Activated naive CD8-positive, alpha-beta T cell treated with anti-CD3 and anti-CD28 coated beads, Interleukin-2, amount 50 U/mL, for 16 hours (primary cell): Measurements from ENCODE around the gene SYNE3.

Experiments used
- DNase-seq: peaks from one replicate; pipeline ENCODE4 v3.0.0-alpha.2; 2020; ENCODE audit warnings: low read depth, low spot score

Gene SYNE3

DNA sequence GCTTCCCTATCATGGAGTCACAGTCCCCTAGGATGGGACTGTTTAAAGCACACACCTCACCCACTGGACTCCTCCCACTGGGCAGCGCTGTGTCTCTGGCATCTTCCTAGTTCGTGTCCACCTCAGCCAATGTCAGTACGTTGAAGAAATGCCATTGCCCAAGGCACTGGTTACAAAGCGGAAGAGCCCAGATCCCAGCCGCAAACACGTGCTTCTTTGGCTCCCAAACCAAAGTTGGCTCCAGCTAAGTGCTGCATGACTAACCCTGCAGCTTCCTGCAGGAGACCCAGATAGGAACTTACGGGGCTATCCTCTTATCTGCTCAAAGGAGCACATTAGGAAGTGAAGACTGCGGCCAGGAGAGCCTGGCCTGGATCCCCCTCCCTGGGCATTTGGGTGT lies 9.3 kb downstream of the SYNE3 start:
- no peak for DNase-seq

- DNase-seq, result no peak
These were observed 11.3 kb downstream of the SYNE3 start for GRCh38 chr14:95505030-95505589.

GRCh38 chr14:95504135-95505029 lies 12.1 kb downstream of the SYNE3 start:
- DNase-seq, result no peak

DNA sequence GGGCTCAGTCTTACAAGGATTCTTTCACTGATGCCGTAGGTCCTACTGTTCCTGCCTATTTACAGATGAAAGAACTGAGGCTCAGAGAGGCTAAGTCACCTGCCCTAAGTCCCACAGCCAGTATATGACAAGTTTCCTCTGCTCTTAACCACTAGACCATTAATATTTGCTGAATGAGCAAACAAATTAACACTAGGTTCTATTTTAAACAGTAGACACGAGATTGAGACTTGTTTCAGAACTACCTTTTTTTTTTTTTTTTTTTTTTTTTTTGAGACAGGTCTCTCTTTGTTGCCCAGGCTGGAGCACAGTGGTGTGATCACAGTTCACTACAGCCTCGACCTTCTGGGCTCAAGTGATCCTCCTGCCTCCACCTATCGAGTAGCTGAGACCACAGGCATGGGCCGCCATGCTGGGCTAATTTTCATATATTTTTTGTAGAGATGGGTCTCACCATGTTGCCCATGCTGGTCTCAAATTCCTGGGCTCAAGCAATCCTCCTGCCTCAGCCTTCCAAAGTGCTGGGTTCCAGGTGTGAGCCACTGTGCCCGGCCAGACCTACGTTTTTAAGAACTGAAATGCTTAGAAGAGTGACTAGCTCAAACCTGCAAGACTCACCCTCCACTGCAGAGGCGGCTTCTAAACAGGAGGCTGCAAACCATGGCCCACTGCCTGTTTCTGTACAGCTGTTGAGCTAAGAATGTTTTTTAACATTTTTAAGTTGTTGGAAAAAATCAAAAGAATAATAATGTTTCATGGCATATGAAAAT lies 12.9 kb downstream of the SYNE3 start:
- no peak for DNase-seq

DNA sequence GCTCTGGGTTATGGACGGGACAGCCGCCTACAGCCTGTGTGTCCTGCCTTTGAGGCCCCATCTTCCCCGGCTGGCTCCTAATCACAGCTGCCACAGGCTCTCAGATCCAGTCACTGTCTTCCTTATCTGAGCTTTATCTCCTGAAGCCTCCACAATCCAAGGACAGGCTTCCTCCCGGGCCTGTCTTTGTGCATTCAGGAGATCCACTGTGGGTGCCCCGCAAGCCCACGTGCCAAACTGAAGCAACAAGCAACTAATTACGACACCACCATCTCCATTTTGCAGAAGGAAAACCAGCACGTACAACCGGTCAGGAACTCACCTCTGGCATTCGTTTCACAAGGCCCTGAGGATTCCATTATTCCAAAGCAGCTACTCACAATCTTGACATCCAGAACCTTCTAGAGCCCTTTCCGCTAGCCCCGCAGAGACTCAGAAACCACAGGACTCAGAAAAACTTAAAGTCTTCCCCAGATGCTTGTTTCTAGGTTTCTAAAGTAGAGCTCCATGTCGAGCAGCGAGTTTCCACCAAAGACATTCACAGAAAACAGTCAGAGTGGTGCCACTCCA lies 14.0 kb downstream of the SYNE3 start:
- no peak for DNase-seq

DNA sequence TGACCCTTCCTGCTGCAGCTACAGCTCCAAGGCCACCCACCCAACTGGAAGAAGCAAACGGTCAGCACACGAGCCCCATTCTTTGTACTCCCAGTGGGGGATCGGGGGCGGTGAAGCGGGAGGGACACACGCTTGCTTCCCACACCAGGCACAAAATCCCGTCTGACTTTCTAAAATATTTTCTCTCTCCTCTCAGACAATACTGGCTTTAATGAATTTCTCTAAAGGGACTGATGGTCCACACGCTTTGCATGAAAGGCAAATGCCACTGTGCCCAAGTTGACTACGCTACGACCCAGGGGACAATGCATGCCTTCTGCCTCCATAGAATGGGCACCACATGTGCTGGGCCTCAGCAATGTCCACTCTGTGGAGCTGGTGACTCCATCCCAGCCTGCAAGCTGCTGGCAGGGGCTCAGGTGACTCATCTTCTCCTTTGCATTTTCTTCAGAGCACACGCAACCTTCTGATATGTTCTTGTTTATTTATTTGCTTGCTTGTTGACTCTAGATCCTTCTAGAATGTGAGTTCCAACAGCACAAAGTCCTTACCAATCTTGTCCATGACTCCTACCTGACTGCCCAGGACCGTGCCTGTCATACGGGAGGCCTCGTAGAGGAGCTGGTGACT lies 15.6 kb downstream of the SYNE3 start:
- no peak for DNase-seq

DNA sequence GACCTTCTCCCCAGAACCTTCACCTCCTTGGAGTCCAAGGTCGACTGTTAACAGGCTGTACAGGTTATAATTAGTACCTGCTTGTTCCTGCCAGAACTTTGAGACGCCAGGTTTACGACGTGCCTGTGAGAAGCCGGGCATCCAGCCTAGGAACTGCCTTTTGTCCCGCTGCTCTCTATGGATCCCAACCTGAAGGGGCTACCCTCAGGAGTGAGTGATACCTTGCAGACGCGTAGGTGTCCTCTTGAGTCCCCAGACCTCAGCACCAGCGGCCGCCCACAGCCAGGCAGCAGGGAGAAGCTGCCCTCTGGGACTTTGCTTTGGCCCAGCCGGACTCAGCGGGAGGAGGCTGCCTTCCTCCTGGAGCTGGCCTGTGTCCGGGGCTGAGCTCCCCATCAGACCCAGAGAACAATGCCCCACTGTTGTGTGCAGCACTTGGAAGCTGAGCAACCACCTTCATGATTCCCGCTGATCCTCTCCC lies 16.2 kb downstream of the SYNE3 start:
- no peak for DNase-seq

GRCh38 chr14:95499354-95499750 lies 17.1 kb downstream of the SYNE3 start:
- DNase-seq, result no peak

GRCh38 chr14:95498622-95499353 lies 17.7 kb downstream of the SYNE3 start:
- no peak for DNase-seq

- no peak for DNase-seq
These were observed 18.9 kb downstream of the SYNE3 start for GRCh38 chr14:95497561-95498011.

GRCh38 chr14:95496690-95497259 lies 19.7 kb downstream of the SYNE3 start:
- DNase-seq, result no peak

DNA sequence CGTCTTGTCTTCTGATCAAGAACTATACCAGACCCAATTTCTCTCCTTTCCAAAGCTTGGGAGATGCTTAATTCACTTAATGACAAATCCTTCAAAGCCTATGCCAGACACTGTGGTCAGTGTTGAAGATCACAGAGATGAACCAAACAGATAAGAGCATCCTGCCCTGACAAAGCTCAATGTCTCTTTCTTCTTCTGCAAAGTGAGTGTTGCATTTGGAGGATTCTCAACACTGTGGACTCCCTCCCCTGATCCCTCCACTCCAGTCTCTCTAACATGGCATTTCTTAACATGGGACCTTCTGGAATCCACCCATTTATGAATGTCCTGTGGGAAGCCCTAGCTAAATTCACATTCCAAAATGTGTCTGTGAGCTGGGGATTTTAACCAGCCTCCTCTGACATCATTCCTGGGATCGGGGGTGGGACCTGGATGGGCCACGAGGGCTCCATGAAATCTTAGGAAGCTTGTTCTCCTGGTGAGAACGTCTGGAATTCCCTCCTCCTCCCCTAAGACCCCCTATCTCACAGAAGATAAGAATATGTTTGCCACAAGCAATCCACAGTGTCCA lies 20.3 kb downstream of the SYNE3 start:
- DNase-seq, result no peak

- DNase-seq, result no peak
These were observed 20.9 kb downstream of the SYNE3 start for GRCh38 chr14:95495538-95496025.

- no peak for DNase-seq
These were observed 21.4 kb downstream of the SYNE3 start for GRCh38 chr14:95495076-95495475.

DNA sequence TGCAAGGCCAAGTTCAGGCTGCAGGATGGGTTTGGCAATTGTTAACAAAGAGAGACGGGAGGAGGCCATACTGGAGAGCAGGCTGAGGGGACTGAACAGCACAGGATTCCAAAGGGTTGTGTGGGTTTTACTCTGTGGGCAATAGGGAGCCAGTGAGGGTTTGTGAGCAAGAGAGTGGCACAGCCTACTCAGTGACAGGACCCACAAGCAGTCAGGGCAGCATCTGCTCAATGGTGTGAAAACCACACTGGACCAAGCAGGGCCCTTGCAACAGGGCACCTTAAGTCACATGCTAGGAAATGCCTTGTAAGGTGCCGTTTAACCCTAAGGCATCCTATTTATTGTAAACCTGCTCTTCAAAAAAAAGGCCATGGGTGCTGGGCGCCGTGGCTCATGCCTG lies 22.0 kb downstream of the SYNE3 start:
- DNase-seq, result no peak

- DNase-seq, result no peak
These were observed 22.5 kb downstream of the SYNE3 start for GRCh38 chr14:95493976-95494375.

DNA sequence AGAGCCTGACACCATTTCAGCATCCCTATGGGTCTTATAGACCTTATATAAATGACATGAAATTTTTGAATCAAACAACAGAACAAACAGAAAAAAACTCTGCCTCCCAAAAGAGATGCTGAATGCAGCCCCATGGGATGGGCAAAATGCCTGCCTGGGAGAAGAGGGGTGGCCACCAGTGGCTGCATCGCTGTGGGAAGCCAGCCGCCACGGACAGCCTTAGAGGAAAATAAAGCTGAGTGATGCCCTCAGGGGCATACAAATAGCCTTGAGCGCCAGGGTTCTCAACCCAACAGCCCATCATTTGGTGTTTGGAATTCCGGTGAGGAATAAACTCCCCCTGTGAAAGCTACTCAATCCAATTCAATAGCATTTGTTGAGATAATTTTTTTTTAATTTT lies 22.9 kb downstream of the SYNE3 start:
- DNase-seq, result no peak

- no peak for DNase-seq
These were observed 24.4 kb downstream of the SYNE3 start for GRCh38 chr14:95491936-95492608.

DNA sequence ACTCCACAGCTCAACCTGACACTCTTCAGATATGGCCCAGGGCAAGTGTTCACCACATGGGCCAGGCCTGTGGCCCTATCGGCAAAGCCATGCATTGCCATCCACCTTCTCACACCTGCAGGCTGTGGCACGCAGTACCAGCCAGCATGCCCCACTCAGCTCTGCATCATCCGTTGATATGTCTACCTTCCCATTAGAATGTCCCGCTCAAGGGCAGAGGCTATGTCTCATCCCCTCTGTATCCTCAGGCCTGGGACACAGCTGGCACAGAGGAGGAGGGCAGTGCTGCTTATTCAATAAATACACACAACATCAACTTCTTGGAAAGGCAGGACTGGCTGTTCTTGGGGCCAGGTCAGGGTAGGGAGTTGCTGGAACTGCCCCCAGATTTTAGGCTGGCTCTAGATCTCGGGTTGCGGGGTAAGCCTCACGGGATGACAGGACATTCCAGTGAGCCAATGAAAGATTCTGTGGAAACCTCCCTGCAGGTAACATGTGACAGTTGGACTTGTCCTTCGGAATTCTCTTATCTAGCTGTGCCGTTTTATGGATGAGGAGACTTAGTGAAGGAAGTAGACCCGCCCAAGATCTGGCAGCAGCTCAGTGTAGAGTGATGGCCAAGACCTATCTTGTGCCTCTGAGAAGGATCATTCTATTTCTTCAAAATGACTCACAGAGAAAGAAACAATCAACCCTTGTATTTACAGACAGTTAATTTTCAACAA lies 25.6 kb downstream of the SYNE3 start:
- no peak for DNase-seq
